Epithelial cell of proximal tubule (primary cell): Measurements from ENCODE around the gene BANF2. TPM values are rescaled to one million over a fixed set of nuclear protein-coding genes. Genes with fewer than 3 reads are reported as not detected.
"Not testable (repeated sequence)": the region's sequence is repeated elsewhere in the genome, so short reads cannot be mapped to it uniquely, and the experiment has no call there.

Experiments
- DNase-seq: peaks from one replicate; pipeline ENCODE4 v3.0.0-alpha.2; 2011; ENCODE audit warnings: low read depth
- H3K4me3 ChIP-seq: 2 replicates; pipeline ENCODE4 v1.5.1; 2011; ENCODE audit warnings: low read depth, mild to moderate bottlenecking, low read length
- CTCF ChIP-seq: conservative IDR thresholded peaks from 2 replicates; pipeline ENCODE4 v1.5.1; 2012; ENCODE audit warnings: low read depth, mild to moderate bottlenecking, low read length
- total RNA-seq: library from RNA; depleted of rRNA; stranded (reverse); fragments of >200 nt; gene quantifications from 2 replicates; pipeline ENCODE4 v1.2.3, GENCODE V29; 2015

The BANF2 gene
- total RNA-seq, 1 donor from 2014 or later: not detected

GRCh38 chr20:17762873-17763557, 63.2 kb downstream of the BANF2 start:
- no peak for TF ChIP-seq CTCF

GRCh38 chr20:17765017-17765416, 65.3 kb downstream of the BANF2 start:
- no peak overlapping the region for H3K4me3 ChIP-seq
- DNase-seq: no peak
- no peak for TF ChIP-seq CTCF

More at GRCh38 chr20:17762873-17763557, 63.2 kb downstream of the BANF2 start:
- no peak for DNase-seq
- H3K4me3 ChIP-seq: no peak overlapping the region

GRCh38 chr20:17765584-17765983, 65.8 kb downstream of the BANF2 start:
- no peak for TF ChIP-seq CTCF
- no peak for DNase-seq
- H3K4me3 ChIP-seq: no peak overlapping the region

GRCh38 chr20:17766226-17766625, 66.5 kb downstream of the BANF2 start:
- no peak for TF ChIP-seq CTCF
- H3K4me3 ChIP-seq: no peak overlapping the region
- DNase-seq: no peak

- no peak for DNase-seq
- TF ChIP-seq CTCF: no peak
- no peak overlapping the region for H3K4me3 ChIP-seq
Observed at GRCh38 chr20:17767624-17768023, 67.9 kb downstream of the BANF2 start.

GRCh38 chr20:17768271-17768670, 68.5 kb downstream of the BANF2 start:
- DNase-seq: no peak
- TF ChIP-seq CTCF: no peak
- H3K4me3 ChIP-seq: no peak overlapping the region

GRCh38 chr20:17769716-17770115, 70.0 kb downstream of the BANF2 start:
- not testable (repeated sequence) for H3K4me3 ChIP-seq

More at GRCh38 chr20:17769716-17770115, 70.0 kb downstream of the BANF2 start:
- not testable (repeated sequence) for DNase-seq
